Measurements from ENCODE around the gene HEXD. TPM values are rescaled to one million over a fixed set of nuclear protein-coding genes. Genes with fewer than 3 reads are reported as not detected.

The HEXD gene
- total RNA-seq, 1 donor from 2014 or later, result 90.4 TPM

DNA sequence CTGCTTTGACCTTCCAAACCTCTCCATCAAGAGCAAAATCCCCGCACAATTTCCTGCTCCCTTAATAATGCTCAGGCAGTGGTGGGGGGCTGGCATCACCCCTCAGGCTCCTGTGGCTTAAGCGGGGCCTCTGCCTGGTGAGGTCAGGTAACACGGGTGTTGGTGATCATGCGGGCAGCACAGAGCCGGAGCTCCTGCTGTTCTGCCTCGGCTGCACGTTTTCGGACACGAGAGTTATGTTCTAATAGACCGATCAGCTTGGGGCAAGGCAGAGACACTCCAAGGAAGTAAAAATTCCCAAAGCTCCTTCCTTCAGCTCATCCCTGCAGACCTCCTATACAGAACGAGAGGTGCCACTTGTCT lies 46.4 kb downstream of the HEXD start:
- H3K27ac ChIP-seq, result no peak overlapping the region
- no peaks in the 10 kb centered on the region for H3K9me3 ChIP-seq
- TF ChIP-seq POLR2AphosphoS5 (IDR thresholded peaks at IDR 0.05; ENCODE audit: insufficient read depth in 1 of 2, low read depth in 1 of 2), result no peak
- TF ChIP-seq POLR2A (IDR thresholded peaks at IDR 0.05), result no peak
- TF ChIP-seq, protein P1, sequence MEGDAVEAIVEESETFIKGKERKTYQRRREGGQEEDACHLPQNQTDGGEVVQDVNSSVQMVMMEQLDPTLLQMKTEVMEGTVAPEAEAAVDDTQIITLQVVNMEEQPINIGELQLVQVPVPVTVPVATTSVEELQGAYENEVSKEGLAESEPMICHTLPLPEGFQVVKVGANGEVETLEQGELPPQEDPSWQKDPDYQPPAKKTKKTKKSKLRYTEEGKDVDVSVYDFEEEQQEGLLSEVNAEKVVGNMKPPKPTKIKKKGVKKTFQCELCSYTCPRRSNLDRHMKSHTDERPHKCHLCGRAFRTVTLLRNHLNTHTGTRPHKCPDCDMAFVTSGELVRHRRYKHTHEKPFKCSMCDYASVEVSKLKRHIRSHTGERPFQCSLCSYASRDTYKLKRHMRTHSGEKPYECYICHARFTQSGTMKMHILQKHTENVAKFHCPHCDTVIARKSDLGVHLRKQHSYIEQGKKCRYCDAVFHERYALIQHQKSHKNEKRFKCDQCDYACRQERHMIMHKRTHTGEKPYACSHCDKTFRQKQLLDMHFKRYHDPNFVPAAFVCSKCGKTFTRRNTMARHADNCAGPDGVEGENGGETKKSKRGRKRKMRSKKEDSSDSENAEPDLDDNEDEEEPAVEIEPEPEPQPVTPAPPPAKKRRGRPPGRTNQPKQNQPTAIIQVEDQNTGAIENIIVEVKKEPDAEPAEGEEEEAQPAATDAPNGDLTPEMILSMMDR (IDR thresholded peaks at IDR 0.05), result no peak
- intact Hi-C loops (cut with DNase I), result no loop called here
- H3K27me3 ChIP-seq, result no peaks in the 10 kb centered on the region
- H3K4me1 ChIP-seq, result peaks cover 3% of the 10 kb centered on the region
- peaks cover 0 to 55% of the 10 kb centered on the region in 2 donors for H3K36me3 ChIP-seq
- no peak for DNase-seq (ENCODE audit: extremely low spot score in 2 of 2)
- no peak overlapping the region for H3K4me3 ChIP-seq

DNA sequence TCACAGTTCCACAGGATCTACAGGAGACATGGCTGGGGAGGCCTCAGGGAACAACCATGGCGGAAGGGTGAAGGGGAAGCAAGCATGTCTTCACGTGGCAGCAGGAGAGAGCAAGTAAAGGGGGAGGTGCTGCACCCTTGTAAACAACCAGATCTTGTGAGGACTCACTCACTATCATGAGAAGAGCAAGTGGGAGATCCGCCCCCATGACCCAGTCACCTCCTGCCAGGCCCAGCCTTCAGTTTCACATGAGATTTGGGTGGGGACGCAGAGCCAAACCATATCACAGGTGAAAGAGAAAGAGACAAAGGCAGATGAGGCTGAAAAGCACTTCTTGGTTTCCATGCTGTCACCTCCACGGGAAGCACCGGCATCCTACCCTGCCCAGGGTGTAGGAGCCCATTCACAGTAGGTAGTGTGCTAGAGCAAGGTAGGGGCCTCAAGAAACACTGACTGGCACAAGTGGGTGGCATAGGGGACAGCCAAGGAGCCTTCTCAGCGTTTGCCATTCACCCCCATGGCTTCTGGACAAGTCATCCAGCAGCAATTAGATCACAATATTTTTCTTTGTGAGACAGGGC lies 47.0 kb downstream of the HEXD start:
- intact Hi-C loops (cut with DNase I), result no loop called here
- Histone ChIP-seq H3K27ac (no peak overlapping the region), H3K4me3 (no peak overlapping the region), H3K27me3 (no peaks in the 10 kb centered on the region), H3K4me1 (no peaks in the 10 kb centered on the region), H3K9me3 (no peaks in the 10 kb centered on the region), H3K36me3 (peaks cover 0 to 60% of the 10 kb centered on the region in 2 donors)
- TF ChIP-seq, protein P1 (IDR thresholded peaks at IDR 0.05), result no peak
- no peak for TF ChIP-seq POLR2A (IDR thresholded peaks at IDR 0.05)
- TF ChIP-seq POLR2AphosphoS5 (IDR thresholded peaks at IDR 0.05; ENCODE audit: insufficient read depth in 1 of 2, low read depth in 1 of 2), result no peak
- no peak for DNase-seq (ENCODE audit: extremely low spot score in 2 of 2)

- TF ChIP-seq, protein P1 (IDR thresholded peaks at IDR 0.05), result no peak
- TF ChIP-seq POLR2A (IDR thresholded peaks at IDR 0.05) (no peak), POLR2AphosphoS5 (IDR thresholded peaks at IDR 0.05; ENCODE audit: insufficient read depth in 1 of 2, low read depth in 1 of 2) (no peak)
- intact Hi-C loops (cut with DNase I), result no loop called here
- H3K4me3 ChIP-seq, result no peak overlapping the region
- no peaks in the 10 kb centered on the region for H3K27me3 ChIP-seq
- H3K4me1 ChIP-seq, result no peaks in the 10 kb centered on the region
- H3K36me3 ChIP-seq, result peaks cover 0 to 70% of the 10 kb centered on the region in 2 donors
- no peak for DNase-seq (ENCODE audit: extremely low spot score in 2 of 2)
- no peaks in the 10 kb centered on the region for H3K9me3 ChIP-seq
- no peak overlapping the region for H3K27ac ChIP-seq
Observed at GRCh38 chr17:82468692-82469091, 50.5 kb downstream of the HEXD start.

- no peak overlapping the region for H3K4me3 ChIP-seq
- intact Hi-C loops (cut with DNase I), result no loop called here
- no peaks in the 10 kb centered on the region for H3K27me3 ChIP-seq
- H3K27ac ChIP-seq, result no peak overlapping the region
- TF ChIP-seq POLR2AphosphoS5 (IDR thresholded peaks at IDR 0.05; ENCODE audit: insufficient read depth in 1 of 2, low read depth in 1 of 2), result no peak
- DNase-seq (ENCODE audit: extremely low spot score in 2 of 2), result no peak
- H3K36me3 ChIP-seq, result peaks cover 0 to 59% of the 10 kb centered on the region in 2 donors
- no peaks in the 10 kb centered on the region for H3K9me3 ChIP-seq
- no peaks in the 10 kb centered on the region for H3K4me1 ChIP-seq
Observed at GRCh38 chr17:82470065-82470464, 51.9 kb downstream of the HEXD start.

DNA sequence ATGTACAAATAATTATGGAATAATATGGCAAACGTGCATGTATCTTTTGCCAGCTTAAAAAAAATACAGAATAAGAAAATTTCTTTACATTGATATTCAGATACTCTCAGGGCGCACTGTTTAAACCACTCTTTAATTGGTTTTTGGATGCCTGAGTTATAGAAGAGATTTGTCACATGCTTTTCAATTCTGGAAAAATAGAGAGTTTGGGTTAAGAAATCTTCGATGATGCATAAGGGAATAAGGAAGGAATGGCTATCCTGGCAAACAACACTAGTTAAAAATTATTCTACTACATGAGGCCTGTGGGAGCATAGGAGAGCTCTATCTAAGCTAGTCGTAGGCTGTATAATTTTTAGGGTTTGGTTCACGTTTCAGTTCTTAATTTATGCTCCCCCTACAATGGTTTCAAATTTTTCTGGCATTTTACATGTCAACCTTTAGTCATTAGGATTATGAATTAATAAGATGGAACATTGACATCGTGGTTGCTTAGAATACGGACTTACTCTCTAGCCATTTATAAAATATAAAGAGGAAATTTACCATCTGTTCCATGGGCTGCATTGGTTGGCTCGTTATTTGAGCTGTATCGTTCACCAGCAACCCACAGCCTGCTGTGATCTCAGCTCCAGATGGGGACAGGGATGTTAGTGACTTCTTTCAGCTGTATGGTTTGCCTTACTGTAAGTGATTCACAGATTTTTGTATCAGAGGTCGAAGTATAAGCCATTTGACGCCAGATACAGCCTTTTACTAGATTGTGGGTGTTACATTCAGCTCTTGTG lies 56.3 kb downstream of the HEXD start:
- peaks cover 0 to 47% of the 10 kb centered on the region in 2 donors for H3K36me3 ChIP-seq
- no peak overlapping the region for H3K4me3 ChIP-seq
- H3K9me3 ChIP-seq, result no peaks in the 10 kb centered on the region
- H3K27me3 ChIP-seq, result no peaks in the 10 kb centered on the region
- intact Hi-C loops (cut with DNase I), result no loop called here
- H3K4me1 ChIP-seq, result no peaks in the 10 kb centered on the region
- H3K27ac ChIP-seq, result no peak overlapping the region
- TF ChIP-seq POLR2AphosphoS5 (IDR thresholded peaks at IDR 0.05; ENCODE audit: insufficient read depth in 1 of 2, low read depth in 1 of 2) (no peak), POLR2A (IDR thresholded peaks at IDR 0.05) (no peak)
- TF ChIP-seq, protein P1 (IDR thresholded peaks at IDR 0.05), result no peak
- DNase-seq (ENCODE audit: extremely low spot score in 2 of 2), result no peak

Measured in vagina (tissue), 2 donors.